Measurements from ENCODE around the gene CALN1. TPM values are rescaled to one million over a fixed set of nuclear protein-coding genes. Genes with fewer than 3 reads are reported as not detected.

Gene CALN1
- total RNA-seq, 4 donors from 2014 or later = under 0.01 to 0.06 TPM; not detected in 2

DNA sequence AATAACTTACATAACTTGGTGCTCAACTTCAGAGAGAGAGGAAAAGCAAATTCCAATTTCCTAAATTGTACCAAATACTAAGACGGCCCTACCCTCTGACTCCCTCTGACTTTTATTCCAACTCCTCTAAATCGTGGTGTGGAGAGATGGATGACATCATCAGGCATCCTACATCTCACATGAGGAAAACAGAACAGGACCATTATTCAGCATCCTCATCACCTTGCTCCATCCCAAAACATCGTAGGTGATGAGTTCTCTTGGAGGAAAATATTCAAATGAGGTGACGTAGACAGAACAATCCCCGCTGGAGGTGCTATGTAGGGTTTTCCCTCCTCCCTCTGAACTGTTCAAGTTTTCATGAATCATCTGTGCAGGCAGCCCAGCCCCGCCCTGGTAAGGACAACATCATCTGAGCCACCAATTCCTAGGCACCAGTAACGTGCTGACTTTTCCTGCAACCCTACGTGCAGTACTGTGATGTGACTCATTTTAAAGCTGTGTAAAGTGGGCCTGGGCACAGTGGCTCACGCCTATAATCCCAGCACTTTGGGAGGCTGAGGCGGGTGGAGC, 167.2 kb downstream of the CALN1 start:
- Histone ChIP-seq H3K27ac (replicated peaks in 1 of 4) (no peak overlapping the region), H3K9me3 (peaks cover 0 to 22% (median 7%) of the 10 kb centered on the region in 4 donors), H3K4me1 (no peaks in the 10 kb centered on the region), H3K36me3 (no peaks in the 10 kb centered on the region), H3K27me3 (no peaks in the 10 kb centered on the region), H3K4me3 (no peak overlapping the region)
- WGBS = 83% methylated on average over 10 of the region's 10 CpGs
- TF ChIP-seq CTCF (IDR thresholded peaks at IDR 0.05) = no peak
- TF ChIP-seq POLR2AphosphoS5 (IDR thresholded peaks at IDR 0.05) = no peak
- DNase-seq (ENCODE audit: extremely low spot score) = no peak
- intact Hi-C loops (cut with DNase I) = no loop called here

DNA sequence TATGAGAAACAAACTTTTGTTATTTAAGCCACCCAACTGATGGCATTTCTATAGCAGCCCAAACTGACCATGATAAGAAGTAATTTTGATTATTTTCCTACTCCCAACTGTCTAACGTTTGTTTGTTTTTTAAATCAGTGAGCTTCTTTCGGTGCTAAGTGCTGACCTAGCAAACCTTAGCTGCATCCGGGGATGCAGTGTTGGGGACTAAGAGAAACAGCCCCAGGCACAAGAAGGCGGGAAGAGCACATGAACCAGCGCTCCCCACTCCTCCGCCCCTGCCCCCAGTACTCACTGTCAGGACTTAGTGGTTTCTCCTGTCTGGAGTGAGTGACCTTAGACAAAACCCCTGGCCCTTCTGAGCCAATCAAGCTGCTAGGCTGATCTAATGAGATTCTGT, 168.8 kb downstream of the CALN1 start:
- Histone ChIP-seq H3K9me3 (peaks cover 0 to 10% (median 6%) of the 10 kb centered on the region in 4 donors), H3K4me3 (no peak overlapping the region), H3K27me3 (no peaks in the 10 kb centered on the region), H3K36me3 (no peaks in the 10 kb centered on the region), H3K4me1 (no peaks in the 10 kb centered on the region), H3K27ac (replicated peaks in 1 of 4) (no peak overlapping the region)
- no peak for TF ChIP-seq CTCF (IDR thresholded peaks at IDR 0.05)
- intact Hi-C loops (cut with DNase I) = no loop called here
- DNase-seq (ENCODE audit: extremely low spot score) = no peak
- WGBS = 65% methylated on average over 6 of the region's 6 CpGs

GRCh38 chr7:72235351-72235750, 176.8 kb downstream of the CALN1 start:
- 61% methylated on average over 5 of the region's 5 CpGs for WGBS
- DNase-seq (ENCODE audit: extremely low spot score) = no peak
- Histone ChIP-seq H3K4me1 (no peaks in the 10 kb centered on the region), H3K27me3 (no peaks in the 10 kb centered on the region), H3K4me3 (no peak overlapping the region), H3K27ac (replicated peaks in 1 of 4) (no peak overlapping the region), H3K9me3 (no peaks in the 10 kb centered on the region), H3K36me3 (no peaks in the 10 kb centered on the region)
- TF ChIP-seq POLR2AphosphoS5 (IDR thresholded peaks at IDR 0.05) (no peak), CTCF (IDR thresholded peaks at IDR 0.05) (no peak), POLR2A (IDR thresholded peaks at IDR 0.05; ENCODE audit: low read depth) (no peak), EP300 (IDR thresholded peaks at IDR 0.05) (no peak)
- intact Hi-C loops (cut with DNase I) = no loop called here

DNA sequence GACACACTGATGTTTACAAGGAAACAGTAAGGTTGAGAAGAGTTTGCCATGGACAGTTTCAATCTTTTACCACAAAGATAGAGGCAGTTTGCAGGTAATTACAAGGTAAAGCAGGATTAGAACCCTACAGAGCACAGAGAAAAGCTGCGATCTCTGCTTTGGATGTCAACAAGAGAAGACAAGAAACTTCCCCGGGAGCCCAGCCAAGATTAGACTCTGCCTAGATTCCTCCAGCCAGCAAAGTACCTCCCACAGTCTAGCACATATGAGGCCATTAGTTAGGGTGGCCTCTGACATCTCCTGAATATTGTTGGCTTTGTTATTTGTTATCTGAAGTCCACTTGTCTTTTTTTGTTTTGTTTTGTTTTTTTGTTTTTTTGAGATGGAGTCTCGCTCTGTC, 178.1 kb downstream of the CALN1 start:
- Histone ChIP-seq H3K9me3 (no peaks in the 10 kb centered on the region), H3K27me3 (no peaks in the 10 kb centered on the region), H3K36me3 (no peaks in the 10 kb centered on the region), H3K4me3 (no peak overlapping the region), H3K4me1 (no peaks in the 10 kb centered on the region), H3K27ac (replicated peaks in 1 of 4) (no peak overlapping the region)
- 72% methylated on average over 3 of the region's 3 CpGs for WGBS
- TF ChIP-seq POLR2AphosphoS5 (IDR thresholded peaks at IDR 0.05) = no peak
- intact Hi-C loops (cut with DNase I) = no loop called here
- DNase-seq (ENCODE audit: extremely low spot score) = no peak

GRCh38 chr7:72230281-72230680, 181.9 kb downstream of the CALN1 start:
- WGBS = 78% methylated on average over 4 of the region's 4 CpGs

More at GRCh38 chr7:72230281-72230680, 181.9 kb downstream of the CALN1 start:
- Histone ChIP-seq H3K27ac (replicated peaks in 1 of 4) (no peak overlapping the region), H3K4me1 (no peaks in the 10 kb centered on the region), H3K9me3 (no peaks in the 10 kb centered on the region), H3K36me3 (no peaks in the 10 kb centered on the region), H3K27me3 (no peaks in the 10 kb centered on the region), H3K4me3 (no peak overlapping the region)
- intact Hi-C loops (cut with DNase I) = no loop called here
- no peak for DNase-seq (ENCODE audit: extremely low spot score)
- TF ChIP-seq EP300 (IDR thresholded peaks at IDR 0.05) (no peak), CTCF (IDR thresholded peaks at IDR 0.05) (no peak), POLR2A (IDR thresholded peaks at IDR 0.05; ENCODE audit: low read depth) (no peak), POLR2AphosphoS5 (IDR thresholded peaks at IDR 0.05) (no peak)
